GM12892 (cell line): Measurements from ENCODE around the gene TMTC2.
A peak's percentile ranks its signal among the peaks of the same experiment; 100 is the strongest.

ENCODE experiments used
- DNase-seq: peaks from one replicate; pipeline ENCODE4 v3.0.0; 2011; ENCODE audit not compliant: insufficient read length
- FAIRE-seq: peaks from 2 replicates; lab custom pipeline; 2011; peaks lifted over from hg19 to GRCh38; lab: Jason Lieb, UNC
- POLR2A ChIP-seq: IDR thresholded peaks from 2 replicates; pipeline ENCODE4 v1.6.1; 2011; ENCODE audit warnings: low read depth, low read length, control low read depth
- POLR2AphosphoS5 ChIP-seq: IDR thresholded peaks from 2 replicates; pipeline ENCODE4 v1.6.1; 2011; ENCODE audit warnings: low read depth, low read length, control low read depth
- TAF1 ChIP-seq: IDR thresholded peaks from 2 replicates; pipeline ENCODE4 v1.6.1; 2011; ENCODE audit warnings: low read depth, mild to moderate bottlenecking, control low read depth, low read length, borderline replicate concordance

The TMTC2 gene

DNA sequence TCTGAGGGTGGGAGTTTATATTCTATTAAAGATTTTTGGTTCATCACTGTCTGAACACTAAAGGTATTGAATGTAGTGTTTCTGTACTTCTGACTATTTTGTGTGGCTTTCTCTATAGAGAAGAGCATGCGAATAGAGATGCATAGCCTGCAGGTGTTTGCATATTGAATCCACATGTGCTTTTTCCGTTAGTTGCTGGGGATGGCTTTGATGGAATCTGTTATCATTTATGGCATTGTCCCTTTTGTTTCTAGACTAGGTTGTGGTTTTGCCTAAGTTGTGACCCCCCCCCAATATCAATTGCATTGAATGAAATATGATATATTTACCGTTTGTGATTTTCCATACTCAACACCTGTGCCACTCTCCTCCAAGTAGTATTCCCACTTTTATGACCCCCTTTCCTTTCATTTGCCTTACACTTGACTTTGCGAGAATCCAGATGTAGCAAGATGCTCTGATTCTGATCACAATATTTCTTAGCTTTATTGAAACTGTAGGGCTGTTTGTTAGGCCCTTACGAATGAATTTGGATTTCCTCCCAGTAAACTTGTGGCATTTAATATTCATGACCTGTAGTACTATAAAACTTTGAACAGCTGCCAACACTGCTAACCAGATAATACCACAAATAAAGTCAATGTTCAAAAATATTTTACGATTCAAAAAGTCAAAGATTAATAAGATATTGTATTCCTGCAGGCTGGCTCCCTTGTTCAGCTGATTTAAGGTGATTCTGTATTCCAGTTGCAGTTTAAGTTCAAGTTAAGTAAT lies 176.4 kb downstream of the TMTC2 start:
- no peak for FAIRE-seq
- no peak for DNase-seq
- no peak for TF ChIP-seq POLR2A
- TF ChIP-seq POLR2AphosphoS5, result no peak

DNA sequence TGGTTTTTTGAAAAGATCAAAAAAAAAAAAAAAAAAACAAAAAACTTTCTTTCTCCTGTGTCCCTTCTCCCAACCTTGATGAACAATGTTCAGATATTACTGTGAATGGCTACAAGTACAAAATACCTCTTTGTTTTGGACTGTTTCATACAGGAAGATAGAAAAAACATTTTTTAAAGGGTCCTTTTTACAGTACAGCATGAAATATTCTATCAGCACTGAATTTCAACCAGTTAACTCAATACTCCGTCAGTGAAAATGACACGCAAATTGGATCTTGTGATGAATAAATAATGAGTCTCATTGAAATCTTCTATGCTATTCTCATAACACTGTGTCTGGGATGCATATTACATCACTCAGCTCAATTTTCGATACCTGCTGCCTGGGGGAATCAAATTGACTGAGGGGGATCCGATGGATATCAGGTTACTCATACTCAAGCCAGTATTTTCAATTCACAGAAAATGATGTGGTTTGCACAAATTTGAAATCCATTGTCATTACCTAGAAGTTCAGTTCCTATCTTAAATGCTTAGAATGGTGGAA lies 179.6 kb downstream of the TMTC2 start:
- no peak for TF ChIP-seq TAF1
- TF ChIP-seq POLR2A, result no peak
- no peak for DNase-seq
- FAIRE-seq, result no peak

DNA sequence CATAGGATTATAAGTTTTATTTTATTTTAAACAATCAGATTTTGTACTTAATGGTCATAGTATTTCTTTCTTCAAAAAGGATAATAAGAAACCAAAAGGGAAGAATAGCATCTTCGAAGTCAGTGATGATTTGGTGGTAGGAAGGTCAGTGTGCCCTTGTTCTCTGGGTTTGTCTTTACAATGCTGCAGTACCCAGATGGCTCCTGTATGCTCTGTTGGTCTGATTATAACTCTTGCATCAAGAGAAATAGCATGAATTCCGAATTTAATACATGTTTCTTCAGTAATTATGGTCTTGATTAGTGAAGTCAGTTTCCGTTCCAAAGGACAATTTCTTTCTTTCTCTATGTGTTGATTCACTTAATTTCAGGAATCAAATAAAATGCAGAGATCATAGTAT lies 180.2 kb downstream of the TMTC2 start:
- FAIRE-seq, result no peak
- no peak for TF ChIP-seq POLR2A
- TF ChIP-seq TAF1, result no peak
- TF ChIP-seq POLR2AphosphoS5, result no peak

DNA sequence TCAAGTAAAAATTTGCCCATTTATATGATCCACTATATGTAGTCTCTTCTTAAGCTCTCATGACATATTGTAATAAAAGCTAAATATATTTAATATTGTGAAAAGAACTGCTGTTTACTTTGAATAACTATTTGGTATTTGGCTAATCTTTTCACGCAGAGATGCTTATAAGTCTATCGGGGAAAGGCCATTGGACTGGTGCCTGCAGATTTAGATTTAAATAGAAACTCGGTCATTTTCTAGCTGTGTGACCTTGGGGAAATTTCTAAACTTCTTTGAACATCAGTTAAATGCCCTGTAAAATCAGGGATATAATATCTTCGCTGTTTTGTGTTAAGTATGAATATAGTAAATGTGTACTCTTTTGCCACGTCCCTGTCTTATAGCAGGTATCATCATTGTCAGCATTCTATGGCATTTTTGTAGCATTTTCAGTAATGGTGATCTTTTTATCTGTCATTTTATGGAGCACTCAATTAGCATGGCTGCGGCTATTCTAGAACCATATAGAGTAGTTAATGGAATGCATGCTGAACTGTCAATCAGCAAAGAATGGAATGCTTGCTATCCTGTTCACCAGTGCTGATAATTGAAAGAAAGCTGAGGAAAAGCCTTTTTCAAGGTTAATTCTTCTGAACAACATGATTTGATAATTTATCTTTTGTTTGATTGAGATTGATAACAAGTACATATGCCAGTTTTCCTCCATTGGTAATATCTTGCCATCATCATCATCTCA lies 181.2 kb downstream of the TMTC2 start:
- TF ChIP-seq POLR2A (no peak), TAF1 (no peak), POLR2AphosphoS5 (no peak)
- DNase-seq (no peak), FAIRE-seq (no peak)

More for the DNA sequence above, 180.2 kb downstream of the TMTC2 start:
- DNase-seq, result no peak

DNA sequence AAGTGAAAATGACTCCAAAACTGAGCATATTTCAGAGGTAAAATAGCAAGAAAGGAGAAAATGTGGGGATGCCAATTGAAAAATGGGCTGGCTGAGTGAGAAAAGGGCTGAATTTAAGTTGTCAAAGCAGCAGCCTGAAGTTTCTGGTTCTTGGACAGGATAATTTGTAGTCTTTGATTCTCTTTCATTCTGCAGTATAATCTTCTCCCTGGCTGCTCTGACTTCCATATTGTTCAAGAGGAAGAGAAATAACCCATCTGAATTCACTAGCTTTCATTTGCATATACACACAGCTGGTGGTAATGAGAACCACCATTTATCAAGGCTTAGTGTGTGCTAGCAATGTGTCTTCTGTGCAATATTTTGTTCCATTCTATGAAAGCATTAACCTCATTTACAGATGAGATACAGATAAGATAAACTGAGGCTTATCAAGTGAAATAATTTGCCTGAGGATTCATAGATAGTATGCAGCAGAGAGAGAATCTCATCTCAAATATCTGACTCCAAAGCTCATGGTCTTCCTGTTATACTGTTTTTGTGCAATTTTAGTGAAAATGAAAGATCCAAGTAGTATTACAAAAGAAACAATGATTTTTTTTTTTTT lies 184.2 kb downstream of the TMTC2 start:
- peak; percentile 42 for FAIRE-seq
- DNase-seq, result no peak
- no peak for TF ChIP-seq POLR2A
- TF ChIP-seq POLR2AphosphoS5, result no peak
- TF ChIP-seq TAF1, result no peak

DNA sequence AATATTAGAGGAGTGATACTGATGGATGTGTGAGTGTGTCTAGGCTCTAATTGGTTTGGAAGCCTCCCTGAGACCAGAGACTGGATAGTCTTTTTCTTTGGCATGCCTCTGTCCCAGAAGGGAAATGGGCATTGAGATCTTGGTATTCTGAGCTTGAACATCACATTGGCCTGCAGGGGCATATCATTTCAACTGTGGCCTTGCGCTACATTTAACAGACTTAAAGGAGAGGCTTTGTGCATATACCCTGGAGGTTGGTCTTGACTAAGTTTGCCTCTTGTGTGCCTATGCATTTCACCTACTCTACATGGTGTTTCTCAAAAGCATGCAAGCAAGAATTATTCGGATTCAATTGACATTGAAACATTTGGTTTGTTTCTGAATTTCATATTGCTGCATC lies 185.4 kb downstream of the TMTC2 start:
- FAIRE-seq (no peak), DNase-seq (no peak)
- TF ChIP-seq POLR2AphosphoS5 (no peak), TAF1 (no peak), POLR2A (no peak)

DNA sequence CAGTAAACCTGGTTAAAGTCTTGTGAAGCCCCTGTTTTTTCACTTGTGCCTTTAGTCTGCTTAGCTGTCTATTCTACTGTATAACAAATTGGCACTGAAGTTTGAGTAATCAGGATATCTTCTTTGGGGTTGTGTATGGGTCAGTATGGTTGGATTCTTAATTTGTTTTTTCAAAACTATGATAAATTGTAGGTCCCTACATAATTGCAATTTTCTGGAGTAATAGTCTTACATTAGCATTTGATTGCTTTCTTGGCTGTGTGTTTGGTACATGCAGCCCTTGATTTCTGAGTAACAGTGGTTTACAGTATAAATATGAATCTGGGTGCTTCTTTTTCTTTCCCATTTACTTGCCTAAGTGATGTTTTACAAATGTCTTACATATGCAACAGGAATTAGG lies 186.6 kb downstream of the TMTC2 start:
- no peak for DNase-seq
- TF ChIP-seq TAF1, result no peak
- TF ChIP-seq POLR2AphosphoS5, result no peak
- no peak for TF ChIP-seq POLR2A

DNA sequence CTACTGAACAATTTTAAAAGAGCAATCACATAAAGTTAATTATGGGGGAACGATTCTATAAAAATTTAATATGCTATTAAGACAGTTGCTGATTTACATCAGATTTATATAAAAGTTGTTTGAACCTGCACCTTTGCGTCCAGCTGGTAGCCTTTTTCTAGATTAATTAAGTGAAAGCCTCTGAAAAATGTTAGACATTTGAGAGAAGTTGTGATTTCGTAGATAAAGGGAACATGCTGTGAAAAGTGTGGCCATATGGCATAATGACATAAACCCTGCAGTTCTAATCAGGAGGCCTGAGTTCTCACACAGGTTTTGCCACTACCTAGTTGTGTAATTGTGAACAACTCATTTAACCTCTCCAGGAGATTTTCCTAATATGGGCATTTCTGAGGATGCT lies 187.2 kb downstream of the TMTC2 start:
- FAIRE-seq (no peak), DNase-seq (no peak)
- TF ChIP-seq TAF1 (no peak), POLR2AphosphoS5 (no peak), POLR2A (no peak)

More for the DNA sequence above, 186.6 kb downstream of the TMTC2 start:
- FAIRE-seq, result no peak

DNA sequence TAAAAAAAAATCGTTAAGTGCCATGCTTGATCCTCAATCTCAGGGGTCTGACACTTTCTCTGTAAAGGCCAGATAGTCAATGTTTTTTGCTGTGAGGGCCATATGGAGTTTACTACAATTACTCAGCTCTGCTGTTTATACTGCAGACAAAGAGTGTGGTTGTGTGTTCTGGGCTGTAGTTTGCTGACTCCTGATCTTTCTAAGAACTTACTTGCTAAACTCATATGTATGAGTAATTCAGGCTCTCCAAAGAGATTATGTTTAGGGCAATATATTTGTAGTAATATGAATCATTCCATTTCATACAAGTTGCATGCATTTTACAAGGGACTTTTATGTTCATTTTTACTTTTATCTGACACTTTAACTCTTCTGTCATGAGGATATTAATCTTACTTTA lies 188.2 kb downstream of the TMTC2 start:
- FAIRE-seq (no peak), DNase-seq (no peak)
- TF ChIP-seq POLR2A, result no peak
- TF ChIP-seq POLR2AphosphoS5, result no peak
- no peak for TF ChIP-seq TAF1

DNA sequence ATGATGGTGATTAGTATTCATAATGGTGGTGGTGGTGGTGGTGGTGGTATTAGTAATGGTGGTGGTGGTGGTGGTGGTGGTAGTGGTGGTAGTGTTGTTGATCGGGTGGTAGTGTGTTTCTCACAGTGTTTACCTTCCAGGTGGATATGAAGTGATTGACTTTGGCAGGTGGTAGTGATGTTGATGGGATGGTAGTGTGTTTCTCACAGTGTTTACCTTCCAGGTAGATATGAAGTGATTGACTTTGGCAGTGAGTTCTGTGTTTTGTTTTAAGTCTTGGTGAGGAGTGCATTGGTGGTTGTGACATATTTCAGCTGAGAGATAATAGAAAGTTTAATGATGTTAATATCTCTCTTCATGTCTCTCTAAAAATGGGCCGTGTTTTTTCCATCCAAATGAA lies 189.4 kb downstream of the TMTC2 start:
- TF ChIP-seq POLR2AphosphoS5 (no peak), TAF1 (no peak), POLR2A (no peak)
- DNase-seq, result no peak
- no peak for FAIRE-seq

DNA sequence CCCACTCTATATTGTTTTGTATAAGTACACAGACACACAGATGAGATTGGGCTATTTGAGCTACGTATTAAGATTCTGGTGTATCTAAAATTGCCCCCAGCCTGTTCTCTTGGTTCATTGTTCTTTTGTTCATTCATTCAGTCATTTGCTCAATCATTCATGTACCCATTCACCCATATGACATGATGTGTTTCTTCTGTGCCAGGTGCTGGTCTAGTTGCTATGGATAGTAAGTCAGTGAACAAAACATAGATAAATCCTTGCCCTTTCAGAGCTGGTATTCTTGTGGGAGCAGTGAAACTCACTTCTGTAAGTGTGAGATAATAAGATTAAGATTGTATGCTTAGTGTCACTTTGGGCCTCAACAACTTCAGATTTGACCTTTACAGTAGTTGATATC lies 191.3 kb downstream of the TMTC2 start:
- TF ChIP-seq POLR2AphosphoS5 (no peak), POLR2A (no peak), TAF1 (no peak)
- no peak for FAIRE-seq
- no peak for DNase-seq

DNA sequence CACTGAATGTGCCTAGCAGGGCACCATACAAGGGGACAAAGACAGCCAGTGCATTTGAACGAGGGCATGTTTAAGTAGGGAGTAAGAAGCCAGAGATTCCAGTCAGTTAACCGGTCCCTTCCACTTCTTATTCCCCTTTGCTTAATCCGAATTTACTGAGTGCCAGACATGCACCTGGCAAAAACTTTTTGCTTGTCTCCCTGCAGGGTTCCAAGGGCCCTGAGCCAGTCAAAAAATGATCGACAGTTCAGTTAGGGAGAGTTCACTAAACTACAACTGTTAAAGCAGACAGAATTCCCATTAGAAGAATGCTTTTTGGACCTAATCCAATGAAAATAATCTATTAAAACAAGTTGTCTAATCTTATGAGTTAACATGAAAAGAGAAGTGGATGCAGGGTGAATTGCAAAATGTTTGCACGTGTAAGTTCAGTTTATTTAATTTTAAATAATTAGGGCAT lies 193.8 kb downstream of the TMTC2 start:
- no peak for DNase-seq
- no peak for TF ChIP-seq POLR2A
- TF ChIP-seq TAF1, result no peak
- no peak for TF ChIP-seq POLR2AphosphoS5
- FAIRE-seq, result no peak
